Neural cell (in vitro differentiated cells): ENCODE measurements around the gene TIMM17B.

Source experiments
- EP300 ChIP-seq: fragments of 450-650 bp; conservative IDR thresholded peaks from 2 replicates; pipeline ENCODE4 v1.6.1; 2014; ENCODE audit warnings: antibody characterized with exemption, mild to moderate bottlenecking, moderate library complexity; ENCODE audit not compliant: poor library complexity, severe bottlenecking
- EZH2 ChIP-seq: fragments of 200-600, 300-800 bp; shearing (Covaris generic), sonication (generic); IDR thresholded peaks from 2 replicates; pipeline ENCODE4 v1.6.1; 2014; ENCODE audit warnings: antibody characterized with exemption, low read length, borderline replicate concordance, mild to moderate bottlenecking; ENCODE audit not compliant: insufficient read depth, poor library complexity, severe bottlenecking
- MXI1 ChIP-seq: fragments of 450-650 bp; conservative IDR thresholded peaks from 2 replicates; pipeline ENCODE4 v1.6.1; 2014; ENCODE audit warnings: antibody characterized with exemption, mild to moderate bottlenecking; ENCODE audit not compliant: poor library complexity, severe bottlenecking
- POLR2AphosphoS5 ChIP-seq: IDR thresholded peaks from 2 replicates; pipeline ENCODE4 v1.6.1; 2012
- RAD21 ChIP-seq: fragments of 450-650 bp; conservative IDR thresholded peaks from 2 replicates; pipeline ENCODE4 v1.6.1; 2014; ENCODE audit warnings: antibody characterized with exemption, mild to moderate bottlenecking, moderate library complexity
- SMC3 ChIP-seq: fragments of 450-650 bp; conservative IDR thresholded peaks from 2 replicates; pipeline ENCODE4 v1.6.1; 2014; ENCODE audit warnings: antibody characterized with exemption, mild to moderate bottlenecking, moderate library complexity; ENCODE audit not compliant: poor library complexity
- TAF1 ChIP-seq: IDR thresholded peaks from 2 replicates; pipeline ENCODE4 v1.6.1; 2012; ENCODE audit warnings: low read depth
- TF ChIP-seq, protein P1 (sequence below): fragments of 450-650 bp; IDR thresholded peaks from 2 replicates; pipeline ENCODE4 v1.5.1; 2014; ENCODE audit warnings: antibody characterized with exemption, mild to moderate bottlenecking, moderate library complexity; ENCODE audit not compliant: poor library complexity, severe bottlenecking
- TF ChIP-seq, protein P2 (sequence below): IDR thresholded peaks from 2 replicates; pipeline ENCODE4 v1.6.1; 2012; ENCODE audit warnings: borderline replicate concordance

- TF ChIP-seq, protein P1, sequence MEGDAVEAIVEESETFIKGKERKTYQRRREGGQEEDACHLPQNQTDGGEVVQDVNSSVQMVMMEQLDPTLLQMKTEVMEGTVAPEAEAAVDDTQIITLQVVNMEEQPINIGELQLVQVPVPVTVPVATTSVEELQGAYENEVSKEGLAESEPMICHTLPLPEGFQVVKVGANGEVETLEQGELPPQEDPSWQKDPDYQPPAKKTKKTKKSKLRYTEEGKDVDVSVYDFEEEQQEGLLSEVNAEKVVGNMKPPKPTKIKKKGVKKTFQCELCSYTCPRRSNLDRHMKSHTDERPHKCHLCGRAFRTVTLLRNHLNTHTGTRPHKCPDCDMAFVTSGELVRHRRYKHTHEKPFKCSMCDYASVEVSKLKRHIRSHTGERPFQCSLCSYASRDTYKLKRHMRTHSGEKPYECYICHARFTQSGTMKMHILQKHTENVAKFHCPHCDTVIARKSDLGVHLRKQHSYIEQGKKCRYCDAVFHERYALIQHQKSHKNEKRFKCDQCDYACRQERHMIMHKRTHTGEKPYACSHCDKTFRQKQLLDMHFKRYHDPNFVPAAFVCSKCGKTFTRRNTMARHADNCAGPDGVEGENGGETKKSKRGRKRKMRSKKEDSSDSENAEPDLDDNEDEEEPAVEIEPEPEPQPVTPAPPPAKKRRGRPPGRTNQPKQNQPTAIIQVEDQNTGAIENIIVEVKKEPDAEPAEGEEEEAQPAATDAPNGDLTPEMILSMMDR: peak; percentile 98
- TF ChIP-seq, protein P2, sequence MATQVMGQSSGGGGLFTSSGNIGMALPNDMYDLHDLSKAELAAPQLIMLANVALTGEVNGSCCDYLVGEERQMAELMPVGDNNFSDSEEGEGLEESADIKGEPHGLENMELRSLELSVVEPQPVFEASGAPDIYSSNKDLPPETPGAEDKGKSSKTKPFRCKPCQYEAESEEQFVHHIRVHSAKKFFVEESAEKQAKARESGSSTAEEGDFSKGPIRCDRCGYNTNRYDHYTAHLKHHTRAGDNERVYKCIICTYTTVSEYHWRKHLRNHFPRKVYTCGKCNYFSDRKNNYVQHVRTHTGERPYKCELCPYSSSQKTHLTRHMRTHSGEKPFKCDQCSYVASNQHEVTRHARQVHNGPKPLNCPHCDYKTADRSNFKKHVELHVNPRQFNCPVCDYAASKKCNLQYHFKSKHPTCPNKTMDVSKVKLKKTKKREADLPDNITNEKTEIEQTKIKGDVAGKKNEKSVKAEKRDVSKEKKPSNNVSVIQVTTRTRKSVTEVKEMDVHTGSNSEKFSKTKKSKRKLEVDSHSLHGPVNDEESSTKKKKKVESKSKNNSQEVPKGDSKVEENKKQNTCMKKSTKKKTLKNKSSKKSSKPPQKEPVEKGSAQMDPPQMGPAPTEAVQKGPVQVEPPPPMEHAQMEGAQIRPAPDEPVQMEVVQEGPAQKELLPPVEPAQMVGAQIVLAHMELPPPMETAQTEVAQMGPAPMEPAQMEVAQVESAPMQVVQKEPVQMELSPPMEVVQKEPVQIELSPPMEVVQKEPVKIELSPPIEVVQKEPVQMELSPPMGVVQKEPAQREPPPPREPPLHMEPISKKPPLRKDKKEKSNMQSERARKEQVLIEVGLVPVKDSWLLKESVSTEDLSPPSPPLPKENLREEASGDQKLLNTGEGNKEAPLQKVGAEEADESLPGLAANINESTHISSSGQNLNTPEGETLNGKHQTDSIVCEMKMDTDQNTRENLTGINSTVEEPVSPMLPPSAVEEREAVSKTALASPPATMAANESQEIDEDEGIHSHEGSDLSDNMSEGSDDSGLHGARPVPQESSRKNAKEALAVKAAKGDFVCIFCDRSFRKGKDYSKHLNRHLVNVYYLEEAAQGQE: no peak
- TF ChIP-seq EZH2: no peak
- TF ChIP-seq POLR2AphosphoS5: no peak
- TF ChIP-seq MXI1: peak; percentile 19
- TF ChIP-seq SMC3: peak; percentile 80
- TF ChIP-seq TAF1: no peak
- TF ChIP-seq EP300: no peak
- peak; percentile 75 for TF ChIP-seq RAD21
Measured at GRCh38 chrX:48917139-48918001, 19.8 kb upstream of the TIMM17B start.
